Glutamatergic neuron (in vitro differentiated cells): ENCODE data around the gene DMWD. TPM values are rescaled to one million over a fixed set of nuclear protein-coding genes. Genes with fewer than 3 reads are reported as not detected.
"Not testable (repeated sequence)": the region's sequence is repeated elsewhere in the genome, so short reads cannot be mapped to it uniquely, and the experiment has no call there.

Experiments used
- DNase-seq: peaks from one replicate; pipeline ENCODE4 v3.0.0; 2022
- H3K27ac Mint-ChIP-seq: one replicate; pipeline ENCODE4 v1.8.0; 2020; ENCODE audit warnings: mild to moderate bottlenecking, mixed read lengths, inconsistent platforms; ENCODE audit not compliant: unreplicated experiment
- H3K27me3 Mint-ChIP-seq: one replicate; pipeline ENCODE4 v1.8.0; 2020; ENCODE audit warnings: mild to moderate bottlenecking, moderate library complexity, mixed read lengths, inconsistent platforms; ENCODE audit not compliant: unreplicated experiment
- H3K36me3 Mint-ChIP-seq: one replicate; pipeline ENCODE4 v1.8.0; 2020; ENCODE audit warnings: mild to moderate bottlenecking, mixed read lengths, inconsistent platforms; ENCODE audit not compliant: unreplicated experiment
- H3K4me1 Mint-ChIP-seq: one replicate; pipeline ENCODE4 v1.8.0; 2020; ENCODE audit warnings: mild to moderate bottlenecking, low read depth, mixed read lengths, inconsistent platforms; ENCODE audit not compliant: unreplicated experiment
- H3K4me3 Mint-ChIP-seq: one replicate; pipeline ENCODE4 v1.8.0; 2020; ENCODE audit warnings: mild to moderate bottlenecking, mixed read lengths, inconsistent platforms; ENCODE audit not compliant: unreplicated experiment
- H3K9me3 Mint-ChIP-seq: one replicate; pipeline ENCODE4 v1.8.0; 2020; ENCODE audit warnings: mild to moderate bottlenecking, moderate library complexity, mixed read lengths, inconsistent platforms; ENCODE audit not compliant: unreplicated experiment
- total RNA-seq: library from RNA; stranded (reverse); fragmentation: NEBNext Ultra II Directional; extraction: Animal tissue kit (Norgen Biotek cat#: 25700); gene quantifications from one replicate; pipeline ENCODE4 v1.2.1, GENCODE V29; 2021; ENCODE audit not compliant: unreplicated experiment
- TF ChIP-seq, protein P1 (sequence below): fragments of 200-600 bp; sonication (generic); IDR thresholded peaks from one replicate; pipeline ENCODE4 v1.5.0; 2021; ENCODE audit not compliant: partially characterized antibody, unreplicated experiment

Gene DMWD
- total RNA-seq, 1 donor from 2014 or later, result 123 TPM

DNA sequence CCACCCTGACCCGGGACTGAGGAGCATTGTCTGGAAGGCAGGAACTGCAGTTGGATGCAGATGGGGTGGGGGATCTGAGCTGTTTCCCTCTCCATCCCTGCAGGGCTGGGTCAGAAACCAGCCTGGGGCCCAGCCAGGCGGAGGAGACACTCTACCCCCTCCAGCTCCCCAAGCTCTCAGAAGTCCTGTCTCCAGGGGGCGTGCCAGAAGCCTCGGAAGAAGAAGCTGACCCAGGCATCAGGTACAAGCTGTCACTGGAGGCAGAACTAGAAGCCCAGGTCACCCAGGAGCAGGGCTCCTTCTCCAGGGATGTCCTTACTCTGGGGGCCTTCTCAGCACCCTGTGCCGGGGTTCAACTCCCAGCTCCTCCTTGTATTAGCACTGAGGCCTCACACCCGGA, 39.1 kb downstream of the DMWD start:
- DNase-seq, result no peak
- no peaks in the 10 kb centered on the region for H3K9me3 Mint-ChIP-seq
- H3K27ac Mint-ChIP-seq, result no peak overlapping the region
- TF ChIP-seq, protein P1, sequence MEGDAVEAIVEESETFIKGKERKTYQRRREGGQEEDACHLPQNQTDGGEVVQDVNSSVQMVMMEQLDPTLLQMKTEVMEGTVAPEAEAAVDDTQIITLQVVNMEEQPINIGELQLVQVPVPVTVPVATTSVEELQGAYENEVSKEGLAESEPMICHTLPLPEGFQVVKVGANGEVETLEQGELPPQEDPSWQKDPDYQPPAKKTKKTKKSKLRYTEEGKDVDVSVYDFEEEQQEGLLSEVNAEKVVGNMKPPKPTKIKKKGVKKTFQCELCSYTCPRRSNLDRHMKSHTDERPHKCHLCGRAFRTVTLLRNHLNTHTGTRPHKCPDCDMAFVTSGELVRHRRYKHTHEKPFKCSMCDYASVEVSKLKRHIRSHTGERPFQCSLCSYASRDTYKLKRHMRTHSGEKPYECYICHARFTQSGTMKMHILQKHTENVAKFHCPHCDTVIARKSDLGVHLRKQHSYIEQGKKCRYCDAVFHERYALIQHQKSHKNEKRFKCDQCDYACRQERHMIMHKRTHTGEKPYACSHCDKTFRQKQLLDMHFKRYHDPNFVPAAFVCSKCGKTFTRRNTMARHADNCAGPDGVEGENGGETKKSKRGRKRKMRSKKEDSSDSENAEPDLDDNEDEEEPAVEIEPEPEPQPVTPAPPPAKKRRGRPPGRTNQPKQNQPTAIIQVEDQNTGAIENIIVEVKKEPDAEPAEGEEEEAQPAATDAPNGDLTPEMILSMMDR, result no peak
- H3K4me3 Mint-ChIP-seq, result no peak overlapping the region
- peaks cover 3% of the 10 kb centered on the region for H3K27me3 Mint-ChIP-seq
- no peaks in the 10 kb centered on the region for H3K36me3 Mint-ChIP-seq
- H3K4me1 Mint-ChIP-seq, result peaks cover 1% of the 10 kb centered on the region

DNA sequence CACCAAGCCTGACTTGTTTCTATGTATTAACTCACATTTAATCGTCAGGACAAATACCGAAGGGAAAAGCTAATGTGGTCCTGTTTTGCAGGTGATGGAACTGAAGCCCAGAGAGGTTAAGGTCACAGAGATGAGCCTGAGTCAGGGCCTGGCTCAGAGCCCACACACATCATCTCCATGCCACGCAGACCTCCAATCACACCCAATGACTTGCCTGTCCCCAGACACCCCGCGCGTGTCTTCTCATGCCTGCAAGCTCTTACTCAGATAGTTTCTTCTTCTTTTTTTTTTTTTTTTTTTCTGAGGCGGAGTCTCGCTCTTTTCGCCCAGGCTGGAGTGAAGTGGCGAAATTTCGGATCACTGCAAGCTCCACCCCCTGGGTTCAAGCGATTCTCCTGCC, 40.0 kb downstream of the DMWD start:
- TF ChIP-seq, protein P1, result no peak
- no peak overlapping the region for H3K4me3 Mint-ChIP-seq
- no peaks in the 10 kb centered on the region for H3K36me3 Mint-ChIP-seq
- no peak overlapping the region for H3K27ac Mint-ChIP-seq
- DNase-seq, result no peak
- H3K4me1 Mint-ChIP-seq, result peaks cover 1% of the 10 kb centered on the region
- H3K9me3 Mint-ChIP-seq, result no peaks in the 10 kb centered on the region
- H3K27me3 Mint-ChIP-seq, result peaks cover 3% of the 10 kb centered on the region

GRCh38 chr19:45751483-45751882, 41.2 kb downstream of the DMWD start:
- H3K9me3 Mint-ChIP-seq, H3K36me3 Mint-ChIP-seq, H3K4me1 Mint-ChIP-seq, H3K27ac Mint-ChIP-seq, H3K4me3 Mint-ChIP-seq, H3K27me3 Mint-ChIP-seq, DNase-seq: not testable (repeated sequence)

DNA sequence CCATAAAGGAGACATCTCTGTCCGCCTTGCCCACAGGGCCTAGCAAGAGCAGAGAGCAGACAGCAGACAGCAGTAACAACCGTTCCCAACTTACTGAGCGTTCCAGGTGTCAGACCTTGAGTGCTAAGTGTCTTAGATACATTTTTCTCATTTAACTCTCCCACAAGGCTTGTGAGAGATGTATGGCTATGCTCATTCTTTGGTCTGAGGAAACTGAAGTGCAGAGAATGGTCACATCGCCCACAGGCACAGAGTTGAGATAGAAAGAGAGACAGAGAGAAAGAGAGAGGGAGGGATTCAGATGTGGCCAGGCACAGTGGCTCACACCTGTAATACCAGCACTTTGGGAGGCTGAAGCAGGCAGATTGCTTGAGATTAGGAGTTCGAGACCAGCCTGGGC, 45.1 kb downstream of the DMWD start:
- no peaks in the 10 kb centered on the region for H3K4me1 Mint-ChIP-seq
- H3K4me3 Mint-ChIP-seq, result no peak overlapping the region
- H3K36me3 Mint-ChIP-seq, result no peaks in the 10 kb centered on the region
- no peaks in the 10 kb centered on the region for H3K9me3 Mint-ChIP-seq
- TF ChIP-seq, protein P1, result no peak
- no peak overlapping the region for H3K27ac Mint-ChIP-seq
- H3K27me3 Mint-ChIP-seq, result peaks cover 4% of the 10 kb centered on the region
- DNase-seq, result no peak

- TF ChIP-seq, protein P1, result no peak
- no peak for DNase-seq
- Mint-ChIP-seq H3K27ac (no peak overlapping the region), H3K4me1 (no peaks in the 10 kb centered on the region), H3K4me3 (no peak overlapping the region), H3K9me3 (no peaks in the 10 kb centered on the region), H3K36me3 (no peaks in the 10 kb centered on the region), H3K27me3 (peaks cover 4% of the 10 kb centered on the region)
These were observed 45.8 kb downstream of the DMWD start for GRCh38 chr19:45746866-45747265.

DNA sequence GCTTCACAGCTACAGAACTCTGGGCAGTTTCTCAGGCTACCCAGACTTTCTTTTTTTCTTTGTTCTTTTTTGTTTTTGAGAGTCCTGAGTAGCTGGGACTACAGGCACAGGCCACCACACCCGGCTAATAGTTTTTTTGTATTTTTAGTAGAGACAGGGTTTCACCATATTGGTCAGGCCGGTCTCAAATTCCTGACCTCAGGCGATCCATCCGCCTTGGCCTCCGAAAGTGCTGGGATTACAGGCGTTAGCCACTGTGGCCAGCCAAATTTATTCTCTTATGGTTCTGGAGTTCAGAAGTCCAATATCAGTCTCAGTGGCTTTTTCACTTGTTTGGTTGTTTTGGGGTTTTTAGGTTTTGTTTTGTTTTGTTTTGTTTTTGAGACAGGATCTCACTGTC, 47.0 kb downstream of the DMWD start:
- Mint-ChIP-seq H3K27ac (no peak overlapping the region), H3K9me3 (no peaks in the 10 kb centered on the region), H3K27me3 (peaks cover 1% of the 10 kb centered on the region), H3K4me3 (no peak overlapping the region), H3K4me1 (no peaks in the 10 kb centered on the region), H3K36me3 (no peaks in the 10 kb centered on the region)
- DNase-seq, result no peak
- TF ChIP-seq, protein P1, result no peak
